ENCODE results near the gene CBFA2T3.

Gene CBFA2T3

GRCh38 chr16:88995194-88995593, 18.2 kb upstream of the CBFA2T3 start:
- DNase-seq: no peak

- no peak for DNase-seq
Observed at GRCh38 chr16:88994695-88995094, 17.7 kb upstream of the CBFA2T3 start.

- no peak for DNase-seq
Observed at GRCh38 chr16:88993946-88994600, 17.1 kb upstream of the CBFA2T3 start.

- no peak for DNase-seq
Observed at GRCh38 chr16:88993166-88993761, 16.3 kb upstream of the CBFA2T3 start.

GRCh38 chr16:88992351-88993165, 15.6 kb upstream of the CBFA2T3 start:
- DNase-seq: no peak

GRCh38 chr16:88991813-88992350, 14.9 kb upstream of the CBFA2T3 start:
- DNase-seq: no peak

GRCh38 chr16:88989852-88990547, 13.0 kb upstream of the CBFA2T3 start:
- DNase-seq: no peak

- DNase-seq: no peak
Observed at GRCh38 chr16:88988980-88989811, 12.2 kb upstream of the CBFA2T3 start.

- DNase-seq: no peak
Observed at GRCh38 chr16:88985521-88985920, 8.5 kb upstream of the CBFA2T3 start.

GRCh38 chr16:88983771-88984687, 7.0 kb upstream of the CBFA2T3 start:
- DNase-seq: no peak

GRCh38 chr16:88983165-88983564, 6.2 kb upstream of the CBFA2T3 start:
- no peak for DNase-seq

- no peak for DNase-seq
Observed at GRCh38 chr16:88982286-88983084, 5.5 kb upstream of the CBFA2T3 start.

- no peak for DNase-seq
Observed at GRCh38 chr16:88979353-88980015, 2.5 kb upstream of the CBFA2T3 start.

GRCh38 chr16:88978608-88979346, 1.8 kb upstream of the CBFA2T3 start:
- DNase-seq: no peak

- no peak for DNase-seq
Observed at GRCh38 chr16:88977812-88978607, 1.0 kb upstream of the CBFA2T3 start.

- DNase-seq: no peak
Observed at GRCh38 chr16:88976366-88977017, 515 bp downstream of the CBFA2T3 start.

GRCh38 chr16:88975511-88976061, 1.4 kb downstream of the CBFA2T3 start:
- DNase-seq: no peak
